Hepatocyte (in vitro differentiated cells): ENCODE data around the gene DOK1. TPM values are rescaled to one million over a fixed set of nuclear protein-coding genes. Genes with fewer than 3 reads are reported as not detected.

Source experiments
- DNase-seq: peaks from one replicate; pipeline ENCODE4 v3.0.0-alpha.2; 2016; ENCODE audit warnings: low spot score
- H2AFZ ChIP-seq: fragments of 200-600 bp; sonication (generic); 2 replicates; pipeline ENCODE4 v1.6.0; 2016; ENCODE audit warnings: antibody characterized with exemption, mild to moderate bottlenecking
- H3K27ac ChIP-seq: fragments of 200-600 bp; sonication (generic); 2 replicates; pipeline ENCODE4 v1.5.1; 2016; ENCODE audit warnings: mild to moderate bottlenecking
- H3K27me3 ChIP-seq: fragments of 200-600 bp; sonication (generic); 2 replicates; pipeline ENCODE4 v1.6.1; 2016
- H3K36me3 ChIP-seq: fragments of 200-600 bp; sonication (generic); replicated peaks from 2 replicates; pipeline ENCODE4 v1.5.1; 2016; ENCODE audit warnings: low read depth; ENCODE audit not compliant: insufficient read depth
- H3K4me1 ChIP-seq: fragments of 200-600 bp; sonication (generic); 2 replicates; pipeline ENCODE4 v1.5.1; 2016; ENCODE audit warnings: mild to moderate bottlenecking, moderate library complexity; ENCODE audit not compliant: insufficient read depth
- H3K4me2 ChIP-seq: fragments of 200-600 bp; sonication (generic); 2 replicates; pipeline ENCODE4 v1.6.0; 2016
- H3K4me3 ChIP-seq: fragments of 200-600 bp; sonication (generic); 2 replicates; pipeline ENCODE4 v1.5.1; 2016; ENCODE audit warnings: mild to moderate bottlenecking
- H3K79me2 ChIP-seq: fragments of 200-600 bp; sonication (generic); 2 replicates; pipeline ENCODE4 v1.6.0; 2017; ENCODE audit warnings: mild to moderate bottlenecking
- H3K9me2 ChIP-seq: fragments of 200-600 bp; sonication (generic); replicated peaks from 2 replicates; pipeline ENCODE4 v1.6.0; 2017; ENCODE audit warnings: mild to moderate bottlenecking; ENCODE audit not compliant: insufficient read depth
- H3K9me3 ChIP-seq: fragments of 200-600 bp; sonication (generic); 2 replicates; pipeline ENCODE4 v1.5.1; 2016; ENCODE audit warnings: low read depth, mild to moderate bottlenecking
- H4K20me1 ChIP-seq: fragments of 200-600 bp; sonication (generic); 2 replicates; pipeline ENCODE4 v1.6.0; 2016; ENCODE audit warnings: mild to moderate bottlenecking; ENCODE audit not compliant: insufficient read depth, poor library complexity, severe bottlenecking
- CTCF ChIP-seq: fragments of 200-600 bp; sonication (generic); IDR thresholded peaks from 2 replicates; pipeline ENCODE4 v1.5.1; 2016; ENCODE audit warnings: antibody characterized with exemption, mild to moderate bottlenecking; ENCODE audit not compliant: poor library complexity
- EZH2 ChIP-seq: fragments of 200-600 bp; sonication (generic); IDR thresholded peaks from 2 replicates; pipeline ENCODE4 v1.6.1; 2016; ENCODE audit warnings: antibody characterized with exemption, mild to moderate bottlenecking, borderline replicate concordance
- EZH2phosphoT487 ChIP-seq: fragments of 200-600 bp; sonication (generic); IDR thresholded peaks from one replicate; pipeline ENCODE4 v1.6.1; 2018; ENCODE audit warnings: antibody characterized with exemption, mild to moderate bottlenecking, low read depth, moderate library complexity; ENCODE audit not compliant: unreplicated experiment, severe bottlenecking
- WGBS: methylation state at CpG from one replicate; pipeline ENCODE4 v1.1.6; 2016; ENCODE audit warnings: low lambda C conversion rate; ENCODE audit errors: missing lambda C conversion rate; 5-methylcytosine and 5-hydroxymethylcytosine counted together
- polyA plus RNA-seq: library from polyadenylated mRNA; unstranded; fragments of >200 nt; fragmentation: Nextera tagmentation; extraction: Ambion mirVana; gene quantifications from 2 replicates; pipeline ENCODE4 v1.2.1, GENCODE V29; 2016
- total RNA-seq: library from RNA; depleted of rRNA; stranded (reverse); fragments of >200 nt; gene quantifications from 2 replicates; pipeline ENCODE4 v1.2.3, GENCODE V29; 2014

Gene DOK1
- total and polyA plus RNA-seq, 2 experiments from 2014 or later, result 8.0 to 11.4 TPM

GRCh38 chr2:74531666-74532065 lies 22.9 kb upstream of the DOK1 start:
- WGBS, result 90% methylated on average over 7 of the region's 7 CpGs
- H3K4me3 ChIP-seq, result no peak overlapping the region
- H2AFZ ChIP-seq, result no peak overlapping the region
- DNase-seq, result no peak
- H3K27me3 ChIP-seq, result no peaks in the 10 kb centered on the region
- H3K27ac ChIP-seq, result no peak overlapping the region
- no peak overlapping the region for H3K4me2 ChIP-seq
- no peaks in the 10 kb centered on the region for H3K9me2 ChIP-seq
- H3K36me3 ChIP-seq, result no peaks in the 10 kb centered on the region
- peaks cover 7% of the 10 kb centered on the region for H4K20me1 ChIP-seq
- peaks cover 32% of the 10 kb centered on the region for H3K79me2 ChIP-seq
- H3K9me3 ChIP-seq, result no peaks in the 10 kb centered on the region
- H3K4me1 ChIP-seq, result no peaks in the 10 kb centered on the region
- TF ChIP-seq EZH2phosphoT487, result no peak
- no peak for TF ChIP-seq EZH2

- no peaks in the 10 kb centered on the region for H3K27me3 ChIP-seq
- no peaks in the 10 kb centered on the region for H3K9me3 ChIP-seq
- H4K20me1 ChIP-seq, result peaks cover 7% of the 10 kb centered on the region
- no peak for DNase-seq
- H3K9me2 ChIP-seq, result no peaks in the 10 kb centered on the region
- no peaks in the 10 kb centered on the region for H3K4me1 ChIP-seq
- no peak overlapping the region for H3K4me2 ChIP-seq
- no peak overlapping the region for H3K27ac ChIP-seq
- no peaks in the 10 kb centered on the region for H3K36me3 ChIP-seq
- no peak overlapping the region for H2AFZ ChIP-seq
- H3K79me2 ChIP-seq, result peaks cover 32% of the 10 kb centered on the region
- H3K4me3 ChIP-seq, result no peak overlapping the region
- TF ChIP-seq EZH2, result no peak
- TF ChIP-seq EZH2phosphoT487, result no peak
- TF ChIP-seq CTCF, result peak; percentile 45
Measured at GRCh38 chr2:74532222-74532621, 22.3 kb upstream of the DOK1 start.

GRCh38 chr2:74533464-74533863 lies 21.1 kb upstream of the DOK1 start:
- peaks cover 2% of the 10 kb centered on the region for H4K20me1 ChIP-seq
- H3K4me1 ChIP-seq, result no peaks in the 10 kb centered on the region
- no peak overlapping the region for H3K27ac ChIP-seq
- H2AFZ ChIP-seq, result no peak overlapping the region
- WGBS, result 95% methylated on average over 4 of the region's 4 CpGs
- H3K4me2 ChIP-seq, result no peak overlapping the region
- H3K36me3 ChIP-seq, result no peaks in the 10 kb centered on the region
- H3K4me3 ChIP-seq, result no peak overlapping the region
- H3K79me2 ChIP-seq, result peaks cover 20% of the 10 kb centered on the region
- H3K9me3 ChIP-seq, result no peaks in the 10 kb centered on the region
- TF ChIP-seq EZH2phosphoT487, result no peak
- TF ChIP-seq CTCF, result no peak
- no peak for TF ChIP-seq EZH2
- DNase-seq, result no peak
- no peaks in the 10 kb centered on the region for H3K9me2 ChIP-seq
- H3K27me3 ChIP-seq, result no peaks in the 10 kb centered on the region

GRCh38 chr2:74534411-74534810 lies 20.1 kb upstream of the DOK1 start:
- Histone ChIP-seq H3K27ac (no peak overlapping the region), H3K9me2 (no peaks in the 10 kb centered on the region), H3K4me3 (no peak overlapping the region), H3K36me3 (no peaks in the 10 kb centered on the region), H3K4me2 (no peak overlapping the region), H3K27me3 (no peaks in the 10 kb centered on the region), H3K9me3 (no peaks in the 10 kb centered on the region), H2AFZ (no peak overlapping the region), H3K79me2 (peaks cover 11% of the 10 kb centered on the region), H4K20me1 (no peaks in the 10 kb centered on the region), H3K4me1 (no peaks in the 10 kb centered on the region)
- no peak for DNase-seq
- no peak for TF ChIP-seq CTCF
- 94% methylated on average over 12 of the region's 12 CpGs for WGBS
